ENCODE results near the gene PEX7. TPM values are rescaled to one million over a fixed set of nuclear protein-coding genes. Genes with fewer than 3 reads are reported as not detected.
A peak's percentile ranks its signal among the peaks of the same experiment; 100 is the strongest.

PEX7 gene
- total and polyA plus RNA-seq, 2 of the 8 experiments (the other 6 are each of a cell fraction or from before 2014, with no cell fraction given): 6.4 to 11.0 TPM

GRCh38 chr6:136923116-136923953 is 100.9 kb downstream of the PEX7 start:
- Histone ChIP-seq H2BK5ac (ENCODE audit: low read depth, low read length) (no peak overlapping the region), H3K4me1 (replicated peaks in 1 of 4; ENCODE audit: control insufficient read depth in 3 of 4, insufficient read depth in 4 of 4, low read length in 3 of 4) (peaks cover 0 to 12% (median 10%) of the 10 kb centered on the region in 4 experiments; a peak in 5 of 7 replicates), H4K8ac (ENCODE audit: extremely low read depth, insufficient read depth, low read length) (peak overlapping the region; percentile 83; the same call in 1 of the 2 replicates), H2AFZ (ENCODE audit: low read length) (no peak overlapping the region), H3K4me3 (ENCODE audit: extremely low read depth in 1 of 4, insufficient read depth in 2 of 4, low read depth in 3 of 4, low read length in 4 of 4) (peak overlapping the region in 2 of 4 experiments; percentile 37 to 60; a peak in 3 of 8 replicates), H3K23ac (ENCODE audit: insufficient read length) (no peak overlapping the region), H3K4ac (replicated peaks; ENCODE audit: insufficient read length, low read depth, low read length) (no peak overlapping the region), H2BK12ac (ENCODE audit: low read depth, low read length) (peak overlapping the region; percentile 90; the same call in 1 of the 2 replicates), H4K5ac (ENCODE audit: insufficient read length, low read depth, low read length) (no peak overlapping the region), H3K27me3 (replicated peaks in 1 of 4; ENCODE audit: control insufficient read depth in 3 of 4, extremely low read depth in 1 of 4, insufficient read depth in 3 of 4, low read length in 3 of 4) (peaks cover 30 to 53% (median 52%) of the 10 kb centered on the region in 4 experiments), H3K18ac (ENCODE audit: extremely low read depth, low read length) (peak overlapping the region; percentile 48; the same call in 1 of the 2 replicates), H3K56ac (replicated peaks; ENCODE audit: insufficient read length, low read depth, low read length) (no peak overlapping the region), H4K20me1 (replicated peaks in 1 of 2; ENCODE audit: control insufficient read depth in 1 of 2, insufficient read depth in 2 of 2, low read length in 2 of 2) (no peaks in the 10 kb centered on the region), H3K27ac (ENCODE audit: low read depth, low read length) (no peak overlapping the region), H3K9me3 (ENCODE audit: insufficient read depth in 2 of 2, low read depth in 1 of 2, low read length in 1 of 2) (peaks cover 0 to 3% of the 10 kb centered on the region in 2 experiments; a peak in 1 of 4 replicates), H3K23me2 (ENCODE audit: low read depth, low read length) (peaks cover 16% of the 10 kb centered on the region), H3K36me3 (ENCODE audit: control insufficient read depth in 2 of 4, insufficient read depth in 4 of 4, low read length in 3 of 4) (peaks cover 0 to 4% (median 0%) of the 10 kb centered on the region in 4 experiments; a peak in 1 of 8 replicates), H3K4me2 (ENCODE audit: insufficient read depth in 1 of 2, low read depth in 2 of 2, low read length in 2 of 2) (peak overlapping the region; percentile 88 to 99), H3K9ac (replicated peaks in 1 of 4; ENCODE audit: extremely low read depth in 1 of 4, low read depth in 3 of 4, low read length in 3 of 4) (no peak overlapping the region), H2BK20ac (ENCODE audit: low read length) (no peak overlapping the region; the same call in 1 of the 2 replicates), H3K79me2 (ENCODE audit: control insufficient read depth in 1 of 2, insufficient read depth in 2 of 2, low read length in 2 of 2) (no peaks in the 10 kb centered on the region), H3K79me1 (ENCODE audit: low read depth, low read length) (no peaks in the 10 kb centered on the region), H4K91ac (replicated peaks; ENCODE audit: insufficient read length, low read length) (no peak overlapping the region), H2BK120ac (replicated peaks; ENCODE audit: low read depth, low read length) (no peak overlapping the region), H2BK15ac (ENCODE audit: low read length) (peak overlapping the region; percentile 61; the same call in 1 of the 2 replicates), H3K14ac (ENCODE audit: insufficient read length) (no peak overlapping the region), H2AK5ac (ENCODE audit: low read depth, low read length) (peak overlapping the region; percentile 70; the same call in 1 of the 2 replicates)
- WGBS, 2 experiments (ENCODE audit: extremely low coverage in 1 of 2, insufficient coverage in 1 of 2, insufficient read length in 1 of 2, insufficient replicate concordance in 2 of 2, low coverage in 1 of 2, low lambda C conversion rate in 2 of 2, missing lambda C conversion rate in 1 of 2): 59% methylated on average over 43 of the region's 65 CpGs; no CpG with 5 or more reads in 1 of the 2 experiments
- DNase-seq (ENCODE audit: low read depth in 1 of 2, low spot score in 2 of 2): peak in 1 of 2 experiments; percentile 62
- FAIRE-seq: no peak
- ChIA-PET CTCF (ENCODE audit: partially characterized antibody) (interaction anchor here (0.6 to 4.6 kb wide), 6 partner anchors 9 to 572 kb away, joined by 3 to 36 read pairs (median 6); no protein-coding TSS in a partner anchor), POLR2A (ENCODE audit: partially characterized antibody) (interaction anchor here (3.8 kb wide), 1 partner anchor 35 kb away, joined by 26 read pairs; no protein-coding TSS in a partner anchor)
- TF ChIP-seq CHD1 (IDR thresholded peaks at IDR 0.05; ENCODE audit: low read depth, low read length): no peak
- TF ChIP-seq CTCF (IDR thresholded peaks at IDR 0.05; ENCODE audit: control extremely low read depth in 1 of 3, insufficient read depth in 1 of 3, low read depth in 1 of 3, low read length in 3 of 3): peak in 1 of 3 experiments; percentile 28; a peak in 1 of 4 replicates
- peak; percentile 44 for TF ChIP-seq KDM4A (IDR thresholded peaks at IDR 0.05; ENCODE audit: low read depth, low read length, severe bottlenecking)
- TF ChIP-seq SP2 (IDR thresholded peaks at IDR 0.05; ENCODE audit: low read length): no peak
- 0 out of 2 replicates have a peak, but pooled peaks have one; percentile 6 for TF ChIP-seq RBBP5 (IDR thresholded peaks at IDR 0.05; ENCODE audit: borderline replicate concordance, low read depth, low read length)
- no peak for TF ChIP-seq SAP30 (IDR thresholded peaks at IDR 0.05; ENCODE audit: insufficient read depth, insufficient replicate concordance, low read length)
- TF ChIP-seq TAF7 (optimal IDR thresholded peaks at IDR 0.05; ENCODE audit: borderline replicate concordance, low read depth, low read length): no peak

Data from H1 (cell line).